GM19455 (cell line): ENCODE data around the gene MTHFS.
"Not testable (repeated sequence)": the region's sequence is repeated elsewhere in the genome, so short reads cannot be mapped to it uniquely, and the experiment has no call there.

Source experiments
- ATAC-seq: cut with Tn5 transposase; IDR thresholded peaks from one replicate; pipeline ENCODE4 v1.9.1; 2021; ENCODE audit not compliant: unreplicated experiment

Gene MTHFS

GRCh38 chr15:79896634-79897379 lies at the start of gene MTHFS:
Gene MTHFS (minus strand): TSS chr15:79897014. CDS start chr15:79896988, 26 bp downstream.
- ATAC-seq: peak; percentile 66

GRCh38 chr15:79944622-79945021 lies 47.8 kb upstream of the MTHFS start:
- ATAC-seq: no peak

- ATAC-seq: no peak
These were observed 47.0 kb upstream of the MTHFS start for GRCh38 chr15:79943820-79944219.

GRCh38 chr15:79942741-79943481 lies 46.1 kb upstream of the MTHFS start:
- ATAC-seq: no peak

GRCh38 chr15:79939399-79939798 lies 42.6 kb upstream of the MTHFS start:
- ATAC-seq: no peak

- no peak for ATAC-seq
These were observed 41.3 kb upstream of the MTHFS start for GRCh38 chr15:79938143-79938542.

- not testable (repeated sequence) for ATAC-seq
These were observed 38.9 kb upstream of the MTHFS start for GRCh38 chr15:79935556-79936201.

GRCh38 chr15:79933231-79933630 lies 36.4 kb upstream of the MTHFS start:
- no peak for ATAC-seq

- no peak for ATAC-seq
These were observed 35.6 kb upstream of the MTHFS start for GRCh38 chr15:79932447-79932846.

- no peak for ATAC-seq
These were observed 33.7 kb upstream of the MTHFS start for GRCh38 chr15:79930516-79930915.

- ATAC-seq: no peak
These were observed 32.6 kb upstream of the MTHFS start for GRCh38 chr15:79929412-79929811.

- not testable (repeated sequence) for ATAC-seq
These were observed 29.3 kb upstream of the MTHFS start for GRCh38 chr15:79926116-79926515.

GRCh38 chr15:79924379-79924778 lies 27.6 kb upstream of the MTHFS start:
- no peak for ATAC-seq

- peak; percentile 96 for ATAC-seq
These were observed 26.8 kb upstream of the MTHFS start for GRCh38 chr15:79923515-79924169.

GRCh38 chr15:79923079-79923514 lies 26.3 kb upstream of the MTHFS start:
- peak; percentile 50 for ATAC-seq

- ATAC-seq: no peak
These were observed 25.8 kb upstream of the MTHFS start for GRCh38 chr15:79922512-79923078.

GRCh38 chr15:79919749-79920511 lies 23.1 kb upstream of the MTHFS start:
- ATAC-seq: no peak

GRCh38 chr15:79919090-79919748 lies 22.4 kb upstream of the MTHFS start:
- no peak for ATAC-seq

- ATAC-seq: no peak
These were observed 21.5 kb upstream of the MTHFS start for GRCh38 chr15:79918278-79918677.
